Mucosa of stomach (tissue), 1 donor: ENCODE data around the gene PLAAT2.
"Not testable (repeated sequence)": the region's sequence is repeated elsewhere in the genome, so short reads cannot be mapped to it uniquely, and the experiment has no call there.

Experiments used
- H3K27me3 ChIP-seq: one replicate; pipeline ENCODE4 v1.7.0; 2013; ENCODE audit warnings: mild to moderate bottlenecking, low read length; ENCODE audit not compliant: control insufficient read depth, insufficient read depth
- H3K36me3 ChIP-seq: one replicate; pipeline ENCODE4 v1.7.0; 2013; ENCODE audit warnings: low read length; ENCODE audit not compliant: control insufficient read depth, insufficient read depth
- H3K4me1 ChIP-seq: one replicate; pipeline ENCODE4 v1.7.0; 2013; ENCODE audit warnings: mild to moderate bottlenecking, low read length; ENCODE audit not compliant: control insufficient read depth, insufficient read depth
- H3K4me3 ChIP-seq: one replicate; pipeline ENCODE4 v1.7.0; 2013; ENCODE audit warnings: low read length
- H3K9ac ChIP-seq: one replicate; pipeline ENCODE4 v1.7.0; 2013; ENCODE audit warnings: mild to moderate bottlenecking, low read length, moderate library complexity
- H3K9me3 ChIP-seq: one replicate; pipeline ENCODE4 v1.7.0; 2013; ENCODE audit warnings: mild to moderate bottlenecking, low read length, moderate library complexity; ENCODE audit not compliant: control insufficient read depth
- donor health status: Pancreatic carcinoma.

Gene PLAAT2

DNA sequence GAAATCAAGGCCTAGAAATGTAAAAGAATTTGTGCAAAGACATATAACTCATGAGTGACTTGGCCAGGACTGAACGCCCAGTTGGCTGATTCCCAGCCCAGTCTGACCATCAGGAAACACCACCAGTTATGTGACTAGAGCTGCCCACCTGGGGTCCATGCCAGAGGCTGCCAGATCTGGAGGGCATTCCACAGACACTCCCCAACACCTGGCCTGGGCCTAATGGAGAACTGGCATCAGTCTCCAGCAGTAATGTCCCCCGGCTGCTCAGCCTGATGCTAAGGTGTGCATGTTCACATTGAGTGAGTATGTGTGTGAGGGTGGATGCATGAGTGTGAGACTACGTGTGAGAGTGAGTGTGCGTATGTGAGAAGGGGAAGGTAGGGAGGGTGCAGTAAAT lies 35.4 kb upstream of the PLAAT2 start:
- H3K4me1 ChIP-seq, result peaks cover 6% of the 10 kb centered on the region
- no peak overlapping the region for H3K9ac ChIP-seq
- no peaks in the 10 kb centered on the region for H3K36me3 ChIP-seq
- no peaks in the 10 kb centered on the region for H3K27me3 ChIP-seq
- no peaks in the 10 kb centered on the region for H3K9me3 ChIP-seq
- no peak overlapping the region for H3K4me3 ChIP-seq

DNA sequence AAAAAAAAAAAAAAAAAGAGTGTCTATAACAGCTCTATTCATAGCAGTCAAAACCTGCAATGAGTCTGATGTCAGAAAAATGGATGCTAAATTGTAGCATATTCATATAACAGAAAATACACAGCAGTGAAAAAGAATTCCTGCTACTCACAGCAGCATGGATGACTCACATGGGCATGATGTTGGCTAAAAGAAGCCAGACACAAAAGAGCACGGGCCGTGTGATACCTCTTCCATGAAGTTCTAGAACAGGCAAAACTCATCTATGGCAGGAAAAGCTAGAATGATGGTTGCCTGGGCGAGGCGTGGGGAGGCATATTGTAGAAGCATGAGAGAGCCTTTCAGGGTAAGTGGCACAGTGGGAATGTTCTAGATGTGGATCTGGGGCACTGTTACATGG lies 32.1 kb upstream of the PLAAT2 start:
- Histone ChIP-seq H3K27me3 (no peaks in the 10 kb centered on the region), H3K9me3 (no peaks in the 10 kb centered on the region), H3K4me1 (no peaks in the 10 kb centered on the region), H3K36me3 (no peaks in the 10 kb centered on the region), H3K9ac (no peak overlapping the region), H3K4me3 (no peak overlapping the region)

DNA sequence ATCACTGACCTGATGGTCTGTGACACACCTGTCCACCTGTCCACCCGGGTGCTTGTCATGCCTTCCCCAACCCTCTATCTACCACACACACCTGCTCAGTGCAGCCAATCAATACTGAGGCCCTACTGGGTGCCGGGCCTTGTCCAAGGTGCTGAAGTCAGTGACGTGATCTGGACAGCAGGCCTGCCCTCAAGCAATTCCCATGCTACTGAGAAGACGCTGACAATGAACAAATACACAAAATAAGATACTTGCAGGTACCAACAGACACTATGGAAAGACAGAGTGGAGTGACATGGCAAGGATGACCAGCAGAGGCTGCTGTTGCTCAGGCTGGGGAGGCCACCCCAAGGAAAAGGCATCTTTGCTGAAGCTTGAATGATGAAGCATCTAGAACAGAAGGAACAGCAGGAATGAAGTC lies 29.8 kb upstream of the PLAAT2 start:
- Histone ChIP-seq H3K4me3 (no peak overlapping the region), H3K9ac (no peak overlapping the region), H3K36me3 (no peaks in the 10 kb centered on the region), H3K4me1 (no peaks in the 10 kb centered on the region), H3K9me3 (no peaks in the 10 kb centered on the region), H3K27me3 (no peaks in the 10 kb centered on the region)

DNA sequence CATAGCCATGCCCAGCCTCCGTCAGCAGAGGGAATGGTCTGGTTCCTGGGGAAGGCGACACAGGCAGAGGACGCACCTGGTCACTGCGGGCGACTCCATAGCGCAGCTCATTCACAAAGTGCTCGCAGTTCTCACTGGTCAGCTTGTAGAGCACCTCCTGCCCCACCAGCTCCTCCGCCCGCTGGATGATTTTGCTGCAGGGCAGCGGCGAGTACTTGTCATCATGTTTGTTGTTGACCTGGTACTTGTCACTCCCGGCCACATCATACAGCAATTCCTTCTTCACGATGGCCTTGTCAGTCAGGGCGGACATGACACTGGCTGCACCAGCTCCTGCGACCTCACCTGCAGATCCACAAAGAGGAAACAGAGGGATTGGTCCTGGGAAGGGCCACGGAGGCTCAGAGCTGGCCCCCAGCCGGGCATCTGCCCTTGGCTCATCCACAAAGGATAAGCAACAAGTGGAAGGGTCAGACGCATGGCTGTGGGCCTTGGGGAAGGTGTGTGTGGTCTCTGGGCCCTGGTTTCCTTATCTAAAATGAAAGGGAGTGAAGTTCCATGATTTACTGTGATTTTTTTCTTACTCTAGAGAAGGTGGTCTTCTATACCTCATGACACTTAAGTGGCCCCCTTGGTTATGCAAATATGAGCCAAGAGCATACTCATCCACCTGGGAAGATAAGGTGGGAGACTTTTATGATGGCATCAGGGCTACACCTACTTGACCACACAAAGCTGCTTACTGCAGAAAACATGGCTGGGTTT lies 27.0 kb upstream of the PLAAT2 start:
- no peaks in the 10 kb centered on the region for H3K4me1 ChIP-seq

DNA sequence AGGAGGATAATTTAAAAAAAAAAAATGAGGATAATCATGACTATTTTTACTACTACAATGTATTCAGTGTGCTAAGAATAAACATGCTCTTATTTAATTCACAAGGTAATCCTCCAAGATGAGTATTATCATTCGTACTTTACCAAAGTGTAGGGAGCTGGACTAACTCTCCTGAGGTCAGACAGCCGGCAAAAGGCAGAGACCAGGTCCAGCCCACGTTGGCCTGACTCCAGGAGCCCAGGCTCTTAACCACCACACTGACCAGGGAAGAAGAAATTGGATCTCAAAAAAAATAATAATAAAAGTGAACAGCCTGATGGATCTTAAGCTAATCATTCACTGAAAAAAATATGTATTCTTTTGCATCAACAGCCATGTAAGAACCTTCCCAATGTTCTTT lies 25.8 kb upstream of the PLAAT2 start:
- no peak overlapping the region for H3K4me3 ChIP-seq
- no peaks in the 10 kb centered on the region for H3K27me3 ChIP-seq
- no peaks in the 10 kb centered on the region for H3K4me1 ChIP-seq
- no peaks in the 10 kb centered on the region for H3K36me3 ChIP-seq
- H3K9me3 ChIP-seq, result no peaks in the 10 kb centered on the region
- no peak overlapping the region for H3K9ac ChIP-seq

More for the DNA sequence above, 27.0 kb upstream of the PLAAT2 start:
- Histone ChIP-seq H3K27me3 (no peaks in the 10 kb centered on the region), H3K9ac (no peak overlapping the region), H3K36me3 (no peaks in the 10 kb centered on the region), H3K9me3 (no peaks in the 10 kb centered on the region), H3K4me3 (no peak overlapping the region)

DNA sequence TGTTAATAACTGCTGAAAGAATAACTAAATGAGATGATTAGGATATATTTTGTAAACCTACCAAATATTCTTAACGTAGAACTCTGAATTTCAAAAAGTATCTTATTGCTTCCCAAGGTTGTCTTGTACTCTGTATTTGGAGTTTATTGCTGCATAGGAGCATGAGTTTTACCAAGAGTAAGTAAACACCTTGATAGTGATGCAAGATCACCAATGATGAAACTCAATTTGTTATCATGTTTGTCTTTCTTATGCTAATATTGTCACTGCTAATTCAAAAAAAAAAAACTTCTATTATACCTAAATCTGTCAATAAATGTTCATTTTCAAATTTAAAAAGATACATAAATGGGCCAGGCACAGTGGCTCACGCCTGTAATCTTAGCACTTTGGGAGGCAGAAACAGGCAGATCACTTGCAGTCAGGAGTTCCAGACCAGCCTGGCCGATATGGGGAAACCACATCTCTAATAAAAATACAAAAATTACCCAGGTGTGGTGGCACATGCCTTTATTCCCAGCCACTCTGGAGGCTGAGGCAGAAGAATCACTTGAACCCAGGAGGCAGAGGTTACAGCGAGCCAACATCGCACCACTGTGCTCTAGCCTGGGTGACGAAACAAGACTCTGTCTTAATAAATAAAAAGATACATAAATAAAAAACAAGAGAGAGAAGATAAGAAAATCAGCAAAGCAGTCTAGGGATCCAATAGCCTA lies 23.4 kb upstream of the PLAAT2 start:
- Histone ChIP-seq H3K9ac (no peak overlapping the region), H3K36me3 (no peaks in the 10 kb centered on the region), H3K4me3 (no peak overlapping the region)

DNA sequence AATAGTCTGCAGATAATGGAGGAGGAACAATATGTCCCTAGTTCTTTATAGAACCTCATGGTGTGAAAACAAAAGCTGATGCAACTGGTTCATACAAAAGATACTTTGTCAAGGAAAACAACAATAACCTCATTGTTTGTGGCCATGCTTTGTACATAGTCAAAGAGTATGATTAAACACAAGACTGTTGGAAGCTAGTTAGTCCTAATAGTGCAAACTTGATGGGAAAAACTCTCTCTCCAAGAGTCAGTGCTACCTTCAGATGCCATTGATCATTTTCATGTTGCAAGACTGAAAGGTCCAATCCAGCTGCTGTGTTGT lies 20.1 kb upstream of the PLAAT2 start:
- peaks cover 3% of the 10 kb centered on the region for H3K9me3 ChIP-seq
- no peak overlapping the region for H3K9ac ChIP-seq
- no peaks in the 10 kb centered on the region for H3K36me3 ChIP-seq
- no peak overlapping the region for H3K4me3 ChIP-seq
- no peaks in the 10 kb centered on the region for H3K27me3 ChIP-seq
- no peaks in the 10 kb centered on the region for H3K4me1 ChIP-seq

More for the DNA sequence above, 23.4 kb upstream of the PLAAT2 start:
- H3K9me3 ChIP-seq, result no peaks in the 10 kb centered on the region
- no peaks in the 10 kb centered on the region for H3K4me1 ChIP-seq
- no peaks in the 10 kb centered on the region for H3K27me3 ChIP-seq

DNA sequence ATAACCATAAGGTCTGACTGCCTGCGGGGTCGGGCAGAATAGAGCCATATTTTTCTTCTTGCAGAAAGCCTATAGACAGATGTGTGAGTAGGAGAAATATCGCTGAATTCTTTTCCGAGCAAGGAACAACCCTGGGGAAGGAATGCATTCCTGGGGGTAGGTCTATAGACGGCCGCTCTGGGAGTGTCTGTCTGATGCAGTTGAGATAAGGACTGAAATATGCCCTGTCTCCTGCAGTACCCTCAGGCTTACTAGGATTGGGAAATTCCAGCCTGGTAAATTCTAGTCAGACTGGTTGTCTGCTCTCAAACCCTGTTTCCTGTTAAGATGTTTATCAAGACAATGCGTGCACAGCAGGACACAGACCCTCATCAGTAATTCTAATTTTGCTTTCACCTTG lies 18.0 kb upstream of the PLAAT2 start:
- H3K4me1 ChIP-seq, H3K27me3 ChIP-seq, H3K9ac ChIP-seq, H3K9me3 ChIP-seq, H3K4me3 ChIP-seq, H3K36me3 ChIP-seq: not testable (repeated sequence)

DNA sequence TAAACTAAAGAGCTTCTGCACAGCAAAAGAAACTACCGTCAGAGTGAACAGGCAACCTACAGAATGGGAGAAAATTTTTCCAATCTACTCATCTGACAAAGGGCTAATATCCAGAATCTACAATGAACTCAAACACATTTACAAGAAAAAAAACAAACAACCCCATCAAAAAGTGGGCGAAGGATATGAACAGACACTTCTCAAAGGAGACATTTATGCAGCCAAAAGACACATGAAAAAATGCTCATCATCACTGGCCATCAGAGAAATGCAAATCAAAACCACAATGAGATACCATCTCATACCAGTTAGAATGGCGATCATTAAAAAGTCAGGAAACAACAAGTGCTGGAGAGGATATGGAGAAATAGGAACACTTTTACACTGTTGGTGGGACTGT lies 15.7 kb upstream of the PLAAT2 start:
- not testable (repeated sequence) for H3K9ac ChIP-seq, H3K36me3 ChIP-seq

DNA sequence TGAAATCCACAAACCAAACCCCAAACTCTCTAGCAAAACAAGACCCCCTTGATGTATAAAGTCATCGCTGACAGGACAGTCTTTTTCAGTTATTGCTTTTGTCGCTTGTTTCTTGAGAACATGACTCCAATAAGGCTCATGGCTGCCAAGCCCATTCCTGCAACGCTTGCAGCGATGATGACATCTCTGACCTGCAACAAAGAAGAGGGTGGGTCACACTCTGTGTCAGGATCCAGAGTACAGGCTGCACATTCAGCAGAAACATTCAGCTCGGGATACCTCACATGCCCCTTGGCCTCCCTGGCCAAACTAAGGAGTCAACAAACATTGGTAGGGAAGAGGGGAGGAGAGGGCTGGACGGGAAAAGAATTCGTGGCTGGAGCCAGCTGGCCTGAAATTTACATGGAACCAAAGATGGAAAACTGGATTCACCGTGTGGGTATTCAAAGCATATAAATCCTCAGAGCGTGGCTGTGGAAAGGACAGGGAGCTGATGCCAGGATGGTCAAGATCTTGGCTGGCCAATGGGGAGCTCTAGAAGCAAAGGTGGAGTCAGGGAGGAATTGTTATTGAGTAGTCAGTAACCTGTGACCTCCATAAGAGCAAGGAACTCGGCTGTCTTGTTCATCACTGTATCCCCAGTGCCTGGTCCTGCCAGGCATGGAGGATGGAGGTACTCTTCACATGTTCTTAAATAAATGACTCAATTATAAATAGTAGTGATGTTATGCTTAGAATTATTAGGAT lies 11.8 kb upstream of the PLAAT2 start:
- H3K36me3 ChIP-seq, result no peaks in the 10 kb centered on the region
- H3K9me3 ChIP-seq, result peaks cover 2% of the 10 kb centered on the region
- H3K27me3 ChIP-seq, result no peaks in the 10 kb centered on the region
- H3K4me3 ChIP-seq, result peak overlapping the region; percentile 7
- H3K4me1 ChIP-seq, result peaks cover 25% of the 10 kb centered on the region
- peak overlapping the region; percentile 63 for H3K9ac ChIP-seq

More for the DNA sequence above, 15.7 kb upstream of the PLAAT2 start:
- H3K9me3 ChIP-seq, H3K4me3 ChIP-seq, H3K27me3 ChIP-seq: not testable (repeated sequence)
- peaks cover 18% of the 10 kb centered on the region for H3K4me1 ChIP-seq

DNA sequence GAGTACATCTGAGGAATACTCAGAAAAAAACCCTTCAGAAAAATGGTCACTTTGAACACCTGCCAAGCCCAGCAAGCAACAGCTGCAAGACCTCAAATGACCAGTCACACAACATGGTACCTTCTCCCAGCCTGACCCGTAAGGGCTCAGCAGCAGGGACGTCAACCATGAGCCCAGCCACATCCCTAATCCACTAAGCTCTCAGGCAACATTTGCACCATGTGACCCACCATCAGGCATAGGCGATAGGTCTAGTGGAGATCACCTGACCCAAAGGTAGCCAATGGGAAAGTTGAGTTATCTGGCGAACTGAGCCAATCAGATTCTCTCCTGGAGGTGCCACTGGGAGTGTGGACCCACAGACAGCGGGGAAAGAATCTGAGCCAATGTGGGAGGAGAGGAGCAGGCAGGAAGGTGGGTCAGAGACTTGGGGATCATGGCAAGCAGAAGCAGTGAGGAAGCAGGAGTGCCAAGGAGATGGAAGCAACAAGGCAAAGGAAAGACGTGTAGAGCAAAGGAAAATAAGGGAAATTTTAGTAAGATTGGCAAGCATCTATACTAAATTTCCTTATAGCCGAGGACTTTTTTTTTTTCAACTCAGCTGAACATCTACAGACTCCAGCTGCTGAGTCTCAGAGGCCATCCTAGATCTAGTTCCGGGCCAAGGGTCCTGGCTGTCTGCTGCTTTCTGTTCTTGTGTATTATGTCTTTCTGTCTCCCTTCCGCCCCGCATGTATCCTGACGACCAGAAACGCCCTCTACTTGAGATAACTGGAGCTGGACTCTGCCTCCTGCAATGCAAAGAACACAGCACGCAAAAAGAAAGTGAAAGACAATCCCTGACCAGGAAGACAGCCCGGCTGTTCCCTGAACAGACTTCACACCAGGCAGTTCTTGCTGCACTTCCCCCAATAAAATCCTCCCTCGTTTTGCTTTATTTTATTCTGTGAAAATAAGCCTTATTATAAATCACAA lies 11.0 kb upstream of the PLAAT2 start:
- H3K4me3 ChIP-seq, result peak overlapping the region; percentile 7
- no peaks in the 10 kb centered on the region for H3K27me3 ChIP-seq
- peaks cover 25% of the 10 kb centered on the region for H3K4me1 ChIP-seq
- no peaks in the 10 kb centered on the region for H3K9me3 ChIP-seq
- H3K36me3 ChIP-seq, result no peaks in the 10 kb centered on the region
- peak overlapping the region; percentile 63 for H3K9ac ChIP-seq
